Neural cell (in vitro differentiated cells): Measurements from ENCODE around the gene C12orf75. TPM values are rescaled to one million over a fixed set of nuclear protein-coding genes. Genes with fewer than 3 reads are reported as not detected.

Experiments used
- H2AFZ ChIP-seq: fragments of 200-600, 300-800 bp; sonication (generic), shearing (Covaris generic); 2 replicates; pipeline ENCODE4 v1.6.0; 2014; ENCODE audit warnings: low read depth, mild to moderate bottlenecking, antibody characterized with exemption, low read length, moderate library complexity
- H3F3A ChIP-seq: fragments of 200-600 bp; shearing (Covaris generic); 2 replicates; pipeline ENCODE4 v1.6.1; 2016; ENCODE audit warnings: mild to moderate bottlenecking, moderate library complexity, mixed read lengths, antibody characterized with exemption, low read length; ENCODE audit not compliant: insufficient read depth, poor library complexity, severe bottlenecking
- H3K27ac ChIP-seq: fragments of 200-600, 300-800 bp; sonication (generic), shearing (Covaris generic); 2 replicates; pipeline ENCODE4 v1.5.1; 2014; ENCODE audit warnings: mild to moderate bottlenecking, low read length, moderate library complexity
- H3K27me3 ChIP-seq: fragments of 300-800, 200-600 bp; sonication (generic), shearing (Covaris generic); 2 replicates; pipeline ENCODE4 v1.6.0; 2014; ENCODE audit warnings: mild to moderate bottlenecking, low read depth, low read length, moderate library complexity; ENCODE audit not compliant: insufficient read depth
- H3K36me3 ChIP-seq: fragments of 300-800, 200-600 bp; sonication (generic), shearing (Covaris generic); 2 replicates; pipeline ENCODE4 v1.5.1; 2014; ENCODE audit warnings: mild to moderate bottlenecking, antibody characterized with exemption, low read length, moderate library complexity; ENCODE audit not compliant: insufficient read depth
- H3K4me2 ChIP-seq: fragments of 300-800, 200-600 bp; sonication (generic), shearing (Covaris generic); 2 replicates; pipeline ENCODE4 v1.6.0; 2014; ENCODE audit warnings: mild to moderate bottlenecking, low read length
- H3K4me3 ChIP-seq: fragments of 300-800, 200-600 bp; sonication (generic), shearing (Covaris generic); 2 replicates; pipeline ENCODE4 v1.5.1; 2014; ENCODE audit warnings: mild to moderate bottlenecking, low read length, moderate library complexity
- H3K79me2 ChIP-seq: fragments of 200-600 bp; shearing (Covaris generic); replicated peaks from 2 replicates; pipeline ENCODE4 v1.6.0; 2014; ENCODE audit warnings: mild to moderate bottlenecking, low read length, moderate library complexity; ENCODE audit not compliant: insufficient read depth
- H3K9ac ChIP-seq: fragments of 300-800, 200-600 bp; sonication (generic), shearing (Covaris generic); 2 replicates; pipeline ENCODE4 v1.6.1; 2016; ENCODE audit warnings: mild to moderate bottlenecking, low read length, mixed read lengths
- H3K9me2 ChIP-seq: fragments of 200-600 bp; shearing (Covaris generic); 2 replicates; pipeline ENCODE4 v1.6.1; 2016; ENCODE audit warnings: mild to moderate bottlenecking, low read length, mixed read lengths; ENCODE audit not compliant: insufficient read depth
- H3K9me3 ChIP-seq: fragments of 200-600, 300-800 bp; sonication (generic), shearing (Covaris generic); 2 replicates; pipeline ENCODE4 v1.6.1; 2016; ENCODE audit warnings: mild to moderate bottlenecking, mixed run types, low read length, moderate library complexity, mixed read lengths
- H4K20me1 ChIP-seq: fragments of 200-600 bp; shearing (Covaris generic); 2 replicates; pipeline ENCODE4 v1.6.1; 2016; ENCODE audit warnings: mild to moderate bottlenecking, mixed run types; ENCODE audit not compliant: insufficient read depth
- CTCF ChIP-seq: fragments of 450-650 bp; IDR thresholded peaks from 2 replicates; pipeline ENCODE4 v1.5.1; 2014; ENCODE audit warnings: antibody characterized with exemption, mild to moderate bottlenecking, moderate library complexity; ENCODE audit not compliant: poor library complexity, severe bottlenecking
- EP300 ChIP-seq: fragments of 450-650 bp; conservative IDR thresholded peaks from 2 replicates; pipeline ENCODE4 v1.6.1; 2014; ENCODE audit warnings: antibody characterized with exemption, mild to moderate bottlenecking, moderate library complexity; ENCODE audit not compliant: poor library complexity, severe bottlenecking
- EZH2 ChIP-seq: fragments of 200-600, 300-800 bp; shearing (Covaris generic), sonication (generic); IDR thresholded peaks from 2 replicates; pipeline ENCODE4 v1.6.1; 2014; ENCODE audit warnings: antibody characterized with exemption, low read length, borderline replicate concordance, mild to moderate bottlenecking; ENCODE audit not compliant: insufficient read depth, poor library complexity, severe bottlenecking
- MXI1 ChIP-seq: fragments of 450-650 bp; conservative IDR thresholded peaks from 2 replicates; pipeline ENCODE4 v1.6.1; 2014; ENCODE audit warnings: antibody characterized with exemption, mild to moderate bottlenecking; ENCODE audit not compliant: poor library complexity, severe bottlenecking
- POLR2AphosphoS5 ChIP-seq: IDR thresholded peaks from 2 replicates; pipeline ENCODE4 v1.6.1; 2012
- RAD21 ChIP-seq: fragments of 450-650 bp; conservative IDR thresholded peaks from 2 replicates; pipeline ENCODE4 v1.6.1; 2014; ENCODE audit warnings: antibody characterized with exemption, mild to moderate bottlenecking, moderate library complexity
- REST ChIP-seq: IDR thresholded peaks from 2 replicates; pipeline ENCODE4 v1.6.1; 2012; ENCODE audit warnings: borderline replicate concordance
- SMC3 ChIP-seq: fragments of 450-650 bp; conservative IDR thresholded peaks from 2 replicates; pipeline ENCODE4 v1.6.1; 2014; ENCODE audit warnings: antibody characterized with exemption, mild to moderate bottlenecking, moderate library complexity; ENCODE audit not compliant: poor library complexity
- TAF1 ChIP-seq: IDR thresholded peaks from 2 replicates; pipeline ENCODE4 v1.6.1; 2012; ENCODE audit warnings: low read depth
- polyA plus RNA-seq: library from polyadenylated mRNA; depleted of rRNA; stranded (reverse); fragments of >200 nt; gene quantifications from 2 replicates; pipeline ENCODE4 v1.2.3, GENCODE V29; 2014

C12orf75 gene
- polyA plus RNA-seq, 1 donor from 2014 or later, result 25.2 TPM

DNA sequence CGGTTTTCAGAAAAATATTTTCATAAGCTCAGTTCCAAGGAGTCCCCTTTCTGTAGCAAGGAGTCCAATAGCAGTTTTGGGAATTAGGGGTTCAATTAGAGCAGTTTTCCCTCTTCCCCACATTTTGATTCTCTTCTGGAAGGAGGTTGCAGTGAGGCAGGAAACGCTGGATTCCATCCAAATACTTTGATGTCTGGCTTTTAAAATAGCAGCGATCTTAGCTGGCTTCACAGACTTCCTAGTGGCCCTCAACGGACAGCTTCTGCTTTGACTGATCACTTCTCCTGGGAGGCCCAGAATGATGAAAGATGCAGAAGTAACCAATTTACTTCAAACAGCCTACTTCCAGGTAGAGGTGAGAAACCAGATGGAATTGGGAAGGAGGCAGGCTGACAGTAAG is 63.1 kb downstream of the C12orf75 start:
- Histone ChIP-seq H3K4me2 (no peak overlapping the region), H3K79me2 (no peaks in the 10 kb centered on the region), H3K36me3 (no peaks in the 10 kb centered on the region)

DNA sequence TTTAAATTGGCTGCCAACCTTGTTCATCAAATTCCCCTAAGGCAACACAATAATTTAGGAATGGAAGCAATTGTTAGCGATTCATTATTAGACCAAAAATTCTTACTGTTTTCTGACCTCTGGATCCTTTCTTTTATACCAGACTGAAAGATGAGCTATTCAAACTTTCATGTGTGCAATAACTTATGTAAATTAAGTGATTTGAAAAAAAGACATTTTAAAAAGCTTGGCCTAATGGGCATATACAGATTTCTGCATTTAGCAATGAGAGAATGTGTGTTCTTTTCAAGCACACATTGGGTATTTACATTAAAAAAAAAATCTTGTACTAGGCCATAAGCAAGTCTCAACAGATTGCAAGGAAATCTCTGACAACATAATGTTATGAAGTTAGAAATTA is 65.5 kb downstream of the C12orf75 start:
- H3K4me2 ChIP-seq, result no peak overlapping the region
- no peak overlapping the region for H3K9ac ChIP-seq
- H3K79me2 ChIP-seq, result no peaks in the 10 kb centered on the region
- H3K36me3 ChIP-seq, result no peaks in the 10 kb centered on the region
- H3K9me3 ChIP-seq, result no peaks in the 10 kb centered on the region
- no peaks in the 10 kb centered on the region for H3F3A ChIP-seq
- H3K9me2 ChIP-seq, result no peaks in the 10 kb centered on the region
- no peak for TF ChIP-seq SMC3
- no peak for TF ChIP-seq CTCF
- no peak for TF ChIP-seq EZH2
- TF ChIP-seq REST, result no peak
- TF ChIP-seq TAF1, result no peak
- no peak for TF ChIP-seq EP300
- no peak for TF ChIP-seq MXI1
- no peaks in the 10 kb centered on the region for H3K27me3 ChIP-seq
- no peaks in the 10 kb centered on the region for H4K20me1 ChIP-seq
- H3K4me3 ChIP-seq, result no peak overlapping the region
- no peak overlapping the region for H3K27ac ChIP-seq
- no peak overlapping the region for H2AFZ ChIP-seq

More for the DNA sequence above, 63.1 kb downstream of the C12orf75 start:
- TF ChIP-seq EP300, result no peak
- TF ChIP-seq MXI1, result no peak
- no peak for TF ChIP-seq SMC3
- TF ChIP-seq POLR2AphosphoS5, result no peak
- Histone ChIP-seq H3K27me3 (no peaks in the 10 kb centered on the region), H3K9ac (no peak overlapping the region), H3K9me3 (no peaks in the 10 kb centered on the region), H3K4me3 (no peak overlapping the region), H3F3A (no peaks in the 10 kb centered on the region), H3K9me2 (no peaks in the 10 kb centered on the region), H4K20me1 (no peaks in the 10 kb centered on the region), H2AFZ (no peak overlapping the region), H3K27ac (no peak overlapping the region)

- Histone ChIP-seq H3K4me2 (no peak overlapping the region), H4K20me1 (no peaks in the 10 kb centered on the region), H3K4me3 (no peak overlapping the region), H3K9ac (no peak overlapping the region), H3K79me2 (no peaks in the 10 kb centered on the region), H2AFZ (no peak overlapping the region), H3K9me3 (no peaks in the 10 kb centered on the region), H3K27me3 (no peaks in the 10 kb centered on the region), H3K27ac (no peak overlapping the region), H3K9me2 (no peaks in the 10 kb centered on the region), H3F3A (no peaks in the 10 kb centered on the region), H3K36me3 (no peaks in the 10 kb centered on the region)
- no peak for TF ChIP-seq EZH2
- TF ChIP-seq RAD21, result no peak
These were observed 66.5 kb downstream of the C12orf75 start for GRCh38 chr12:105396983-105397382.
